SK-N-SH (cell line): ENCODE measurements around the gene CCDC38. TPM values are rescaled to one million over a fixed set of nuclear protein-coding genes. Genes with fewer than 3 reads are reported as not detected.

ENCODE experiments used
- CTCF ChIA-PET: fragments of 300-600, 350-600 bp; formaldehyde crosslinking; extraction: SDS; loops from one replicate; lab custom pipeline; 2021; lab: Yijun Ruan, JAX
- POLR2A ChIA-PET: fragments of 350-600 bp; sonication (Branson Sonifier 250); formaldehyde crosslinking; extraction: SDS; loops from one replicate; lab custom pipeline; 2020; ENCODE audit warnings: antibody characterized with exemption, inconsistent platforms; lab: Yijun Ruan, JAX
- DNase-seq: peaks from one replicate; pipeline ENCODE4 v3.0.0; 2012
- H2AFZ ChIP-seq: fragments of 200-600 bp; sonication (generic); 2 replicates; pipeline ENCODE4 v1.8.1; 2016; ENCODE audit warnings: antibody characterized with exemption, mild to moderate bottlenecking, low read depth
- H3F3A ChIP-seq: fragments of 200-600 bp; sonication (generic); replicated peaks from 2 replicates; pipeline ENCODE3; 2016; ENCODE audit warnings: antibody characterized with exemption, mild to moderate bottlenecking; ENCODE audit not compliant: insufficient read depth
- H3K27ac ChIP-seq, 2 experiments: fragments of 200-500 bp in 1 of 2; fragments of 200-600 bp in 1 of 2; sonication (Bioruptor generic) in 1 of 2; sonication (generic), shearing (Covaris generic) in 1 of 2; 2 replicates each; pipeline versions ENCODE4 v1.5.1 to v1.6.1; 2014 to 2016; ENCODE audit warnings: low read depth in 2 of 2, inconsistent platforms in 1 of 2, low read length in 1 of 2, mild to moderate bottlenecking in 1 of 2, mixed read lengths in 1 of 2
- H3K27me3 ChIP-seq: fragments of 200-600 bp; sonication (generic), shearing (Covaris generic); 2 replicates; pipeline ENCODE4 v1.6.1; 2016; ENCODE audit warnings: mixed run types; ENCODE audit not compliant: insufficient read depth
- H3K36me3 ChIP-seq, 2 experiments: fragments of 200-500 bp in 1 of 2; fragments of 200-600 bp in 1 of 2; sonication (Bioruptor generic) in 1 of 2; sonication (generic) in 1 of 2; replicated peaks in 1 of 2; 2 replicates each; pipeline versions ENCODE3 to v1.5.1; 2014 to 2016; ENCODE audit warnings: low read length in 1 of 2, mild to moderate bottlenecking in 1 of 2; ENCODE audit not compliant: insufficient read depth in 2 of 2, control insufficient read depth in 1 of 2
- H3K4me1 ChIP-seq, 2 experiments: fragments of 200-500 bp in 1 of 2; fragments of 200-600 bp in 1 of 2; sonication (Bioruptor generic) in 1 of 2; sonication (generic), shearing (Covaris generic) in 1 of 2; 2 replicates each; pipeline versions ENCODE4 v1.5.1 to v1.6.1; 2014 to 2016; ENCODE audit warnings: low read depth in 1 of 2, low read length in 1 of 2, mixed run types in 1 of 2; ENCODE audit not compliant: insufficient read depth in 2 of 2, control insufficient read depth in 1 of 2
- H3K4me2 ChIP-seq: fragments of 200-600 bp; sonication (generic), shearing (Covaris generic); 2 replicates; pipeline ENCODE4 v1.6.1; 2017; ENCODE audit warnings: mixed run types
- H3K4me3 ChIP-seq, 2 experiments: fragments of 200-500 bp in 1 of 2; fragments of 200-600 bp in 1 of 2; sonication (Bioruptor generic) in 1 of 2; sonication (generic), shearing (Covaris generic) in 1 of 2; 2 replicates each; pipeline versions ENCODE4 v1.5.1 to v1.8.1; 2014 to 2016; ENCODE audit warnings: low read depth in 2 of 2, inconsistent platforms in 1 of 2, low read length in 1 of 2, mild to moderate bottlenecking in 1 of 2, mixed read lengths in 1 of 2, moderate library complexity in 1 of 2
- H3K79me2 ChIP-seq: fragments of 200-600 bp; sonication (generic); 2 replicates; pipeline ENCODE4 v1.8.1; 2017; ENCODE audit warnings: mild to moderate bottlenecking; ENCODE audit not compliant: insufficient read depth
- H3K9ac ChIP-seq: fragments of 200-600 bp; sonication (generic); 2 replicates; pipeline ENCODE4 v1.6.1; 2017; ENCODE audit warnings: mixed run types
- H3K9me2 ChIP-seq: fragments of 200-600 bp; sonication (generic); 2 replicates; pipeline ENCODE4 v1.6.1; 2017; ENCODE audit warnings: mixed run types
- H3K9me3 ChIP-seq: fragments of 200-600 bp; sonication (generic); 2 replicates; pipeline ENCODE4 v1.6.1; 2017; ENCODE audit warnings: mixed run types, mild to moderate bottlenecking, moderate library complexity
- H4K20me1 ChIP-seq: fragments of 200-600 bp; sonication (generic); 2 replicates; pipeline ENCODE4 v1.6.1; 2017; ENCODE audit warnings: mild to moderate bottlenecking, mixed run types; ENCODE audit not compliant: insufficient read depth
- CHD2 ChIP-seq: fragments of 150-350 bp; IDR thresholded peaks from 2 replicates; pipeline ENCODE4 v1.6.1; 2018; ENCODE audit warnings: low read length; ENCODE audit not compliant: partially characterized antibody
- ELF1 ChIP-seq: IDR thresholded peaks from 2 replicates; pipeline ENCODE4 v1.4.0; 2012
- EP300 ChIP-seq, 2 experiments: IDR thresholded peaks; 2 replicates each; pipeline versions ENCODE4 v1.4.0 to v1.6.1; 2012; ENCODE audit warnings: borderline replicate concordance in 1 of 2, low read depth in 1 of 2, low read length in 1 of 2
- EZH2phosphoT487 ChIP-seq: fragments of 200-600 bp; sonication (generic); IDR thresholded peaks from 2 replicates; pipeline ENCODE4 v1.6.1; 2017; ENCODE audit warnings: low read depth, mixed run types, mild to moderate bottlenecking, antibody characterized with exemption, moderate library complexity, borderline replicate concordance
- FOXM1 ChIP-seq: IDR thresholded peaks from 2 replicates; pipeline ENCODE4 v1.4.0; 2012; ENCODE audit warnings: low read depth, mild to moderate bottlenecking
- GABPA ChIP-seq: IDR thresholded peaks from 2 replicates; pipeline ENCODE4 v1.4.0; 2012; ENCODE audit warnings: low read depth, mild to moderate bottlenecking
- GATA2 ChIP-seq: sonication (generic); formaldehyde crosslinking; IDR thresholded peaks from 2 replicates; pipeline ENCODE4 v1.5.0; 2020; ENCODE audit warnings: mild to moderate bottlenecking, missing genetic modification reagents
- JUND ChIP-seq: IDR thresholded peaks from 2 replicates; pipeline ENCODE4 v1.4.0; 2012
- MEF2A ChIP-seq: IDR thresholded peaks from 2 replicates; pipeline ENCODE4 v1.4.0; 2012; ENCODE audit warnings: low read depth, borderline replicate concordance
- NFIC ChIP-seq: IDR thresholded peaks from 2 replicates; pipeline ENCODE4 v1.4.0; 2012; ENCODE audit warnings: borderline replicate concordance
- NRF1 ChIP-seq: IDR thresholded peaks from 2 replicates; pipeline ENCODE4 v1.6.1; 2012; ENCODE audit warnings: low read depth, mild to moderate bottlenecking, low read length
- POLR2AphosphoS5 ChIP-seq: IDR thresholded peaks from 2 replicates; pipeline ENCODE4 v1.6.1; 2012; ENCODE audit warnings: low read depth, low read length
- RAD21 ChIP-seq: IDR thresholded peaks from 2 replicates; pipeline ENCODE4 v1.6.1; 2012; ENCODE audit warnings: mild to moderate bottlenecking, low read length
- RCOR1 ChIP-seq: fragments of 150-350 bp; IDR thresholded peaks from 2 replicates; pipeline ENCODE4 v1.6.1; 2017; ENCODE audit warnings: antibody characterized with exemption, low read length
- SIN3A ChIP-seq: IDR thresholded peaks from 2 replicates; pipeline ENCODE4 v1.6.1; 2012; ENCODE audit warnings: low read depth, mild to moderate bottlenecking, low read length, moderate library complexity, borderline replicate concordance
- SMC3 ChIP-seq: IDR thresholded peaks from 2 replicates; pipeline ENCODE4 v1.6.1; 2012; ENCODE audit warnings: low read depth, low read length, improper control_type of control experiment
- TAF1 ChIP-seq: IDR thresholded peaks from 2 replicates; pipeline ENCODE4 v1.6.1; 2012; ENCODE audit warnings: low read depth, mild to moderate bottlenecking, low read length, moderate library complexity, borderline replicate concordance
- TCF12 ChIP-seq: IDR thresholded peaks from 2 replicates; pipeline ENCODE4 v1.4.0; 2012
- TEAD4 ChIP-seq: IDR thresholded peaks from 2 replicates; pipeline ENCODE4 v1.4.0; 2012; ENCODE audit warnings: mild to moderate bottlenecking, borderline replicate concordance; ENCODE audit not compliant: insufficient read depth
- USF2 ChIP-seq: fragments of 150-350 bp; IDR thresholded peaks from 2 replicates; pipeline ENCODE4 v1.6.1; 2017; ENCODE audit warnings: antibody characterized with exemption, low read length, low read depth, borderline replicate concordance
- YY1 ChIP-seq: IDR thresholded peaks from 2 replicates; pipeline ENCODE4 v1.4.0; 2012; ENCODE audit warnings: low read depth, mild to moderate bottlenecking
- WGBS: methylation state at CpG from one replicate; pipeline ENCODE4 v1.1.6; 2017; ENCODE audit warnings: low lambda C conversion rate; 5-methylcytosine and 5-hydroxymethylcytosine counted together
- polyA plus RNA-seq, 3 experiments: library from polyadenylated mRNA; depleted of rRNA; stranded (reverse); fragments of >200 nt; gene quantifications; 2 replicates each; pipeline ENCODE4 v1.2.3, GENCODE V29; 2012
- TF ChIP-seq, protein P1 (sequence below): IDR thresholded peaks from 2 replicates; pipeline ENCODE4 v1.4.0; 2012; ENCODE audit warnings: low read depth, borderline replicate concordance
- TF ChIP-seq, protein P2 (sequence below): fragments of 200-600 bp; sonication (generic); IDR thresholded peaks from 2 replicates; pipeline ENCODE4 v1.6.1; 2017; ENCODE audit warnings: antibody characterized with exemption, mild to moderate bottlenecking, moderate library complexity
- TF ChIP-seq, protein P3 (sequence below): IDR thresholded peaks from 2 replicates; pipeline ENCODE4 v1.4.0; 2012; ENCODE audit warnings: low read depth
- TF ChIP-seq, protein P4 (sequence below): IDR thresholded peaks from 2 replicates; pipeline ENCODE4 v1.6.1; 2012; ENCODE audit warnings: mild to moderate bottlenecking, low read depth, low read length, moderate library complexity
- TF ChIP-seq, protein P5 (sequence below): fragments of 150-350 bp; IDR thresholded peaks from 2 replicates; pipeline ENCODE4 v1.6.1; 2016; ENCODE audit warnings: mild to moderate bottlenecking, low read depth, low read length

Gene CCDC38
- polyA plus RNA-seq, 1 of the 3 experiments (the other 2 are of a cell fraction), result not detected

GRCh38 chr12:95820096-95820703, 122.2 kb downstream of the CCDC38 start:
- no peaks in the 10 kb centered on the region for H3K27me3 ChIP-seq
- H3K4me2 ChIP-seq, result no peak overlapping the region
- no peak overlapping the region for H2AFZ ChIP-seq
- H3K27ac ChIP-seq, result no peak overlapping the region
- H3K9ac ChIP-seq, result no peak overlapping the region
- CTCF ChIA-PET, result interaction anchor here (0.6 to 1.3 kb wide), 6 partner anchors 11 to 239 kb away, joined by 3 to 5 read pairs (median 4); no protein-coding TSS in a partner anchor
- no peaks in the 10 kb centered on the region for H3F3A ChIP-seq
- POLR2A ChIA-PET, result no interaction called here
- no peaks in the 10 kb centered on the region for H3K4me1 ChIP-seq
- H3K36me3 ChIP-seq, result no peaks in the 10 kb centered on the region
- WGBS, result 4% methylated on average over 1 of the region's 1 CpG
- no peak overlapping the region for H3K4me3 ChIP-seq
- H4K20me1 ChIP-seq, result no peaks in the 10 kb centered on the region
- H3K9me2 ChIP-seq, result no peaks in the 10 kb centered on the region
- H3K9me3 ChIP-seq, result no peaks in the 10 kb centered on the region
- H3K79me2 ChIP-seq, result no peaks in the 10 kb centered on the region
- peak; percentile 65 for DNase-seq
- TF ChIP-seq NRF1 (no peak), SMC3 (peak; percentile 79), JUND (no peak), CHD2 (no peak), GABPA (no peak), GATA2 (CRISPR knock-in tag) (no peak), SIN3A (no peak), MEF2A (no peak), EP300 (IDR thresholded peaks at IDR 0.05; ENCODE audit: borderline replicate concordance in 1 of 2, low read depth in 1 of 2, low read length in 1 of 2) (no peak), EZH2phosphoT487 (no peak), FOXM1 (no peak), NFIC (peak; percentile 97), TCF12 (no peak), RCOR1 (no peak), USF2 (no peak), YY1 (no peak), TEAD4 (no peak), ELF1 (no peak), TAF1 (no peak), POLR2AphosphoS5 (no peak), RAD21 (peak; percentile 67)
- TF ChIP-seq, protein P1, sequence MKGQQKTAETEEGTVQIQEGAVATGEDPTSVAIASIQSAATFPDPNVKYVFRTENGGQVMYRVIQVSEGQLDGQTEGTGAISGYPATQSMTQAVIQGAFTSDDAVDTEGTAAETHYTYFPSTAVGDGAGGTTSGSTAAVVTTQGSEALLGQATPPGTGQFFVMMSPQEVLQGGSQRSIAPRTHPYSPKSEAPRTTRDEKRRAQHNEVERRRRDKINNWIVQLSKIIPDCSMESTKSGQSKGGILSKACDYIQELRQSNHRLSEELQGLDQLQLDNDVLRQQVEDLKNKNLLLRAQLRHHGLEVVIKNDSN, result no peak
- TF ChIP-seq, protein P2, sequence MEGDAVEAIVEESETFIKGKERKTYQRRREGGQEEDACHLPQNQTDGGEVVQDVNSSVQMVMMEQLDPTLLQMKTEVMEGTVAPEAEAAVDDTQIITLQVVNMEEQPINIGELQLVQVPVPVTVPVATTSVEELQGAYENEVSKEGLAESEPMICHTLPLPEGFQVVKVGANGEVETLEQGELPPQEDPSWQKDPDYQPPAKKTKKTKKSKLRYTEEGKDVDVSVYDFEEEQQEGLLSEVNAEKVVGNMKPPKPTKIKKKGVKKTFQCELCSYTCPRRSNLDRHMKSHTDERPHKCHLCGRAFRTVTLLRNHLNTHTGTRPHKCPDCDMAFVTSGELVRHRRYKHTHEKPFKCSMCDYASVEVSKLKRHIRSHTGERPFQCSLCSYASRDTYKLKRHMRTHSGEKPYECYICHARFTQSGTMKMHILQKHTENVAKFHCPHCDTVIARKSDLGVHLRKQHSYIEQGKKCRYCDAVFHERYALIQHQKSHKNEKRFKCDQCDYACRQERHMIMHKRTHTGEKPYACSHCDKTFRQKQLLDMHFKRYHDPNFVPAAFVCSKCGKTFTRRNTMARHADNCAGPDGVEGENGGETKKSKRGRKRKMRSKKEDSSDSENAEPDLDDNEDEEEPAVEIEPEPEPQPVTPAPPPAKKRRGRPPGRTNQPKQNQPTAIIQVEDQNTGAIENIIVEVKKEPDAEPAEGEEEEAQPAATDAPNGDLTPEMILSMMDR, result peak; percentile 74
- TF ChIP-seq, protein P3, sequence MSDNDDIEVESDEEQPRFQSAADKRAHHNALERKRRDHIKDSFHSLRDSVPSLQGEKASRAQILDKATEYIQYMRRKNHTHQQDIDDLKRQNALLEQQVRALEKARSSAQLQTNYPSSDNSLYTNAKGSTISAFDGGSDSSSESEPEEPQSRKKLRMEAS, result no peak
- TF ChIP-seq, protein P4, sequence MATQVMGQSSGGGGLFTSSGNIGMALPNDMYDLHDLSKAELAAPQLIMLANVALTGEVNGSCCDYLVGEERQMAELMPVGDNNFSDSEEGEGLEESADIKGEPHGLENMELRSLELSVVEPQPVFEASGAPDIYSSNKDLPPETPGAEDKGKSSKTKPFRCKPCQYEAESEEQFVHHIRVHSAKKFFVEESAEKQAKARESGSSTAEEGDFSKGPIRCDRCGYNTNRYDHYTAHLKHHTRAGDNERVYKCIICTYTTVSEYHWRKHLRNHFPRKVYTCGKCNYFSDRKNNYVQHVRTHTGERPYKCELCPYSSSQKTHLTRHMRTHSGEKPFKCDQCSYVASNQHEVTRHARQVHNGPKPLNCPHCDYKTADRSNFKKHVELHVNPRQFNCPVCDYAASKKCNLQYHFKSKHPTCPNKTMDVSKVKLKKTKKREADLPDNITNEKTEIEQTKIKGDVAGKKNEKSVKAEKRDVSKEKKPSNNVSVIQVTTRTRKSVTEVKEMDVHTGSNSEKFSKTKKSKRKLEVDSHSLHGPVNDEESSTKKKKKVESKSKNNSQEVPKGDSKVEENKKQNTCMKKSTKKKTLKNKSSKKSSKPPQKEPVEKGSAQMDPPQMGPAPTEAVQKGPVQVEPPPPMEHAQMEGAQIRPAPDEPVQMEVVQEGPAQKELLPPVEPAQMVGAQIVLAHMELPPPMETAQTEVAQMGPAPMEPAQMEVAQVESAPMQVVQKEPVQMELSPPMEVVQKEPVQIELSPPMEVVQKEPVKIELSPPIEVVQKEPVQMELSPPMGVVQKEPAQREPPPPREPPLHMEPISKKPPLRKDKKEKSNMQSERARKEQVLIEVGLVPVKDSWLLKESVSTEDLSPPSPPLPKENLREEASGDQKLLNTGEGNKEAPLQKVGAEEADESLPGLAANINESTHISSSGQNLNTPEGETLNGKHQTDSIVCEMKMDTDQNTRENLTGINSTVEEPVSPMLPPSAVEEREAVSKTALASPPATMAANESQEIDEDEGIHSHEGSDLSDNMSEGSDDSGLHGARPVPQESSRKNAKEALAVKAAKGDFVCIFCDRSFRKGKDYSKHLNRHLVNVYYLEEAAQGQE, result no peak
- TF ChIP-seq, protein P5, sequence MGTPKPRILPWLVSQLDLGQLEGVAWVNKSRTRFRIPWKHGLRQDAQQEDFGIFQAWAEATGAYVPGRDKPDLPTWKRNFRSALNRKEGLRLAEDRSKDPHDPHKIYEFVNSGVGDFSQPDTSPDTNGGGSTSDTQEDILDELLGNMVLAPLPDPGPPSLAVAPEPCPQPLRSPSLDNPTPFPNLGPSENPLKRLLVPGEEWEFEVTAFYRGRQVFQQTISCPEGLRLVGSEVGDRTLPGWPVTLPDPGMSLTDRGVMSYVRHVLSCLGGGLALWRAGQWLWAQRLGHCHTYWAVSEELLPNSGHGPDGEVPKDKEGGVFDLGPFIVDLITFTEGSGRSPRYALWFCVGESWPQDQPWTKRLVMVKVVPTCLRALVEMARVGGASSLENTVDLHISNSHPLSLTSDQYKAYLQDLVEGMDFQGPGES, result no peak
